Parathyroid adenoma (tissue), 2 donors: ENCODE measurements around the gene TRABD2B.

Experiments
- H2AFZ ChIP-seq: fragments of 300-600 bp; sonication (generic); one replicate; pipeline ENCODE4 v1.7.0; 2017; ENCODE audit warnings: antibody characterized with exemption, mild to moderate bottlenecking
- H3K27ac ChIP-seq: fragments of 300-600 bp; sonication (generic); one replicate; pipeline ENCODE4 v1.7.0; 2017
- H3K27me3 ChIP-seq: fragments of 300-600 bp; sonication (generic); one replicate; pipeline ENCODE4 v1.7.0; 2017; ENCODE audit warnings: low read length; ENCODE audit not compliant: control insufficient read depth, insufficient read depth
- H3K36me3 ChIP-seq: fragments of 300-600 bp; sonication (generic); one replicate; pipeline ENCODE4 v1.7.0; 2017; ENCODE audit warnings: low read length; ENCODE audit not compliant: control insufficient read depth, insufficient read depth
- H3K4me1 ChIP-seq: fragments of 300-600 bp; sonication (generic); one replicate; pipeline ENCODE4 v1.7.0; 2017; ENCODE audit warnings: control low read depth
- H3K4me2 ChIP-seq: fragments of 300-600 bp; sonication (generic); one replicate; pipeline ENCODE4 v1.7.0; 2017; ENCODE audit warnings: low read length
- H3K4me3 ChIP-seq: fragments of 300-600 bp; sonication (generic); one replicate; pipeline ENCODE4 v1.7.0; 2017; ENCODE audit warnings: low read depth, low read length
- H3K79me2 ChIP-seq: fragments of 300-600 bp; sonication (generic); one replicate; pipeline ENCODE4 v1.7.0; 2017; ENCODE audit warnings: control low read depth
- H3K9ac ChIP-seq: fragments of 300-600 bp; sonication (generic); one replicate; pipeline ENCODE4 v1.7.0; 2017; ENCODE audit warnings: mild to moderate bottlenecking
- H3K9me3 ChIP-seq: fragments of 300-600 bp; sonication (generic); one replicate; pipeline ENCODE4 v1.7.0; 2017; ENCODE audit warnings: low read length; ENCODE audit not compliant: control insufficient read depth
- TF ChIP-seq, protein P1 (sequence below): fragments of 300-600 bp; sonication (generic); IDR thresholded peaks from one replicate; pipeline ENCODE4 v1.7.0; 2017; ENCODE audit warnings: antibody characterized with exemption, mild to moderate bottlenecking
- donor health status: primary hyperparathyroidism.

Gene TRABD2B

DNA sequence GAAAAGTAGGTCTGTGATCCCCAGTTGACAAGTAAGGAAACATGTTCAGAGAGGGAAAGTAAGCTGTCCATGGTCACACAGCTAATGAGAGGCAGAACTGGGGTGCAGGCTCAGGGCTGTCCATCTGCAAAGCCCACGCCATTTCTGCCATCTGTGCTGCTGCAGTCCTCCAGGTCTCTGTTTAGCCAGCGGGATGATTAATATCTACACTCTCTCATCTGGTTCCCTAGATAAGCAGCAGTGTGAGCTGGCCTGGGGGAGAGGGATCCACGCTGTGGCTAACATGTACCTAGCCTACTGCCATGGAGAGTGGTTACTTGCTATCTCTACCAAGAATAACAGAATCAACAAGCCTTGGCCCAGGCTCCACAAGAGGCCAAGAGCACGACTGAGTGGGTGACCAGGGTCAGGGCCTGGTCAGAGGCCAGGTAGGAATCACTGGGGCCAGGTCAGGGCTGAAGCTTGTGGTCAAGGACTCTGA is 75.2 kb downstream of the TRABD2B start:
- TF ChIP-seq, protein P1, sequence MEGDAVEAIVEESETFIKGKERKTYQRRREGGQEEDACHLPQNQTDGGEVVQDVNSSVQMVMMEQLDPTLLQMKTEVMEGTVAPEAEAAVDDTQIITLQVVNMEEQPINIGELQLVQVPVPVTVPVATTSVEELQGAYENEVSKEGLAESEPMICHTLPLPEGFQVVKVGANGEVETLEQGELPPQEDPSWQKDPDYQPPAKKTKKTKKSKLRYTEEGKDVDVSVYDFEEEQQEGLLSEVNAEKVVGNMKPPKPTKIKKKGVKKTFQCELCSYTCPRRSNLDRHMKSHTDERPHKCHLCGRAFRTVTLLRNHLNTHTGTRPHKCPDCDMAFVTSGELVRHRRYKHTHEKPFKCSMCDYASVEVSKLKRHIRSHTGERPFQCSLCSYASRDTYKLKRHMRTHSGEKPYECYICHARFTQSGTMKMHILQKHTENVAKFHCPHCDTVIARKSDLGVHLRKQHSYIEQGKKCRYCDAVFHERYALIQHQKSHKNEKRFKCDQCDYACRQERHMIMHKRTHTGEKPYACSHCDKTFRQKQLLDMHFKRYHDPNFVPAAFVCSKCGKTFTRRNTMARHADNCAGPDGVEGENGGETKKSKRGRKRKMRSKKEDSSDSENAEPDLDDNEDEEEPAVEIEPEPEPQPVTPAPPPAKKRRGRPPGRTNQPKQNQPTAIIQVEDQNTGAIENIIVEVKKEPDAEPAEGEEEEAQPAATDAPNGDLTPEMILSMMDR = no peak
- no peak overlapping the region for H3K4me2 ChIP-seq
- H2AFZ ChIP-seq = no peak overlapping the region
- no peak overlapping the region for H3K27ac ChIP-seq
- no peak overlapping the region for H3K9ac ChIP-seq
- H3K27me3 ChIP-seq = no peaks in the 10 kb centered on the region
- H3K4me3 ChIP-seq = no peak overlapping the region
- H3K79me2 ChIP-seq = no peaks in the 10 kb centered on the region
- no peaks in the 10 kb centered on the region for H3K36me3 ChIP-seq
- no peaks in the 10 kb centered on the region for H3K4me1 ChIP-seq
- no peaks in the 10 kb centered on the region for H3K9me3 ChIP-seq

GRCh38 chr1:47919113-47919833 is 77.9 kb downstream of the TRABD2B start:
- no peak overlapping the region for H2AFZ ChIP-seq
- H3K36me3 ChIP-seq = no peaks in the 10 kb centered on the region
- no peak overlapping the region for H3K9ac ChIP-seq
- no peak overlapping the region for H3K4me2 ChIP-seq
- H3K27me3 ChIP-seq = no peaks in the 10 kb centered on the region
- TF ChIP-seq, protein P1 = no peak
- no peak overlapping the region for H3K27ac ChIP-seq
- H3K4me3 ChIP-seq = no peak overlapping the region
- no peaks in the 10 kb centered on the region for H3K9me3 ChIP-seq
- H3K79me2 ChIP-seq = no peaks in the 10 kb centered on the region
- H3K4me1 ChIP-seq = no peaks in the 10 kb centered on the region

DNA sequence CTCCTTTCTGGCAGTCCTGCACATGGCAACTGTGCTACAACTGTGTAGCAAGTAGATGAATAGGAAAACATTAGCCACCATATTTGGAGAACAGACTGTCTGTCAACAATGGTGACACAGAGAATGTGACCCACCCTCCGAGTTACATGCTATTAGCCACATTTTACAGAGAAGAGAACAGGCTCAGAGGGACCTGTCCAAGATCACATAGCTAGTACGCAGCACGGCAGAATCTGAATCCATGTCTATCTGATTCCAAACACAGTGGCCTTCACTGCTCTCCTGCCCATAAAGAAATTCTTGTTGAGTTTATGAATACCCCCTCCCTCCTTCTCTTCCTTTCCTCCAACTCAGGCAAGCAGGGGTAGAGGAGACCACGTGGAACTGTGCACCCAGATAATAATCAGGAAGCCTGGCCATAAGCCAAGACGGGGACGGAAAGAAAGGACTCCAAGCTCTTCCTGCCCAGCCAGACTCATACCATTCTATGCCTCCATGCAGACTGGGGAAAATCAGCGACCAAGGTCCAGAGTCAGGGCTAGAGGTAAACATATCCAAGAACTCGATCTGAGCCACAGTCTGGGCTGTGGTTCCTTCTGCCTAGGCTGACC is 78.8 kb downstream of the TRABD2B start:
- Histone ChIP-seq H3K27me3 (no peaks in the 10 kb centered on the region), H2AFZ (no peak overlapping the region), H3K27ac (no peak overlapping the region), H3K4me3 (no peak overlapping the region), H3K36me3 (no peaks in the 10 kb centered on the region), H3K9me3 (no peaks in the 10 kb centered on the region), H3K79me2 (no peaks in the 10 kb centered on the region), H3K9ac (no peak overlapping the region), H3K4me1 (no peaks in the 10 kb centered on the region), H3K4me2 (no peak overlapping the region)
- TF ChIP-seq, protein P1 = no peak

DNA sequence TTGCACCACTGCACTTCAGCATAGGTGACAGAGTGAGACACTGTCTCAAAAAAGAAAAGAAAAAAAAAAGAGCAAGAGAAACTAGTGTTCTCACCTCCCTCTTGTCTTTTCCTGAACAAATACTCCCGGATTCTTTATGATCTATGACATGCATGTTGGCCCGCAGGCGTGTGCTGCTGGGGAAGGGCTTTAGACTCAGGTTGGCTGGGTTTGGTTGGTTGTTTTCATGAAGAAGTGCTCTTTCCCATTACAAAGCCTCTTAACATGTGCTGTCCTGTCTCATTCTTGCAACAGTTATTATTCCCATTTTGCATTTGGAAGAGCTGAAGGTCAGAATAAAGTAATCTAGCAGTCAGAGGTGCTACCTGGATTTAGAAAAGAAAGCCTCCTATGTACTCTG is 79.5 kb downstream of the TRABD2B start:
- Histone ChIP-seq H3K4me2 (no peak overlapping the region), H3K36me3 (no peaks in the 10 kb centered on the region), H3K4me3 (no peak overlapping the region), H3K4me1 (no peaks in the 10 kb centered on the region), H3K27ac (no peak overlapping the region), H3K9ac (no peak overlapping the region), H3K9me3 (no peaks in the 10 kb centered on the region), H3K79me2 (no peaks in the 10 kb centered on the region), H3K27me3 (no peaks in the 10 kb centered on the region), H2AFZ (no peak overlapping the region)
- TF ChIP-seq, protein P1 = no peak
